Measurements from ENCODE around the gene APOL3. TPM values are rescaled to one million over a fixed set of nuclear protein-coding genes. Genes with fewer than 3 reads are reported as not detected.

The APOL3 gene
- polyA plus RNA-seq, 1 donor from 2014 or later = not detected

DNA sequence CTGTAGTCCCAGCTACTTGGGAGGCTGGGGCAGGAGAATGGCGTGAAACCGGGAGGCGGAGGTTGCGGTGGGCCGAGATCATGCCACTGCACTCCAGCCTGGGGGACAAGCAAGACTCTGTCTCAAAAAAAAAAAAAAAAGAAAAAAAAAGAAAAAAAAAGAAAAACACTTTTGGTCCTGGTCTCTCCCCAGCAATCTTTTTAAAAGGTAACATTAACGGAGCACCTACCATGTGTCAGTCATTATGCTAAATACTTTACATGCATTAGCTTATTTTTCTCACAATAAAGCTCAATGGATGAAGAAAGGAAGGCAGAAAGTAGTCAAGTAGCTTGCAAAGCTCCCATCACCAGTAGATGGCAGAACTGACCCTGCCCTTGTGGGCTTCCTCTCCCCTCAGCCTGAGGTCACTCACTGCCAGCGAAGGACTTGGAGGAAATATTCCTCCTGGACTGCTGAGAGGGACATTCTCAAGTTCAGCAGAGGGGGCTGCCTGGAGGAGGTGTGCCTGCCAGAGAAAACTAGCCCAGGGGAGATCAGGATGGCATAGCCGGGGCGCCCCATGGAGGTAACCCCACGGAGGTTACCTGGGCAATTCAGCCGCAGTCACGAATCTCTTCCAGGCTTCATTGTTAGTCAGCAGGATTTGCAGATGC lies 15.5 kb downstream of the APOL3 start:
- H2AFZ ChIP-seq (ENCODE audit: low read depth, low read length) = no peak overlapping the region

DNA sequence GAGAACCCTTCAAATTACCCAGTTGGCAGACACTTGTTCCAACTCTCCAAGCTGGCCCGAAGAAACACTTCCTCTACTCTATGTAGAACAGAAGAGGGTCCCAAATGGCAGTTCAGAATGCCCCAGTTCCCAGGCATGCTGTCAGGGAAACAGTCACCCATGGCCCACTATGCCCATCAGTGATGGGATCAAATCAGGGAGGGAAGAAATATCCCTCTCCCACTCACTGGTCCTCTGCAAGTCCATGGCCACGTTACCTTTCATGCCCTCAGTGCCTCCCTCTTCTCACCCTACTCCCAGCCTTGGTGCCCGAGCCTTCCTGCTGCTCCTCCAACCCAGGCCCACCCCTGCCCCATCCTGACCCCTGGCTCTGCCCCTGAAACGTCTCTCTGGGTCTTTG lies 16.6 kb downstream of the APOL3 start:
- Histone ChIP-seq H3K79me2 (replicated peaks; ENCODE audit: insufficient read depth, low read length) (no peaks in the 10 kb centered on the region), H3K27ac (ENCODE audit: low read length) (no peak overlapping the region), H3K9ac (ENCODE audit: low read length) (no peak overlapping the region), H3K27me3 (ENCODE audit: insufficient read depth, low read depth, low read length) (no peaks in the 10 kb centered on the region), H3K9me2 (ENCODE audit: insufficient read depth, low read length) (no peaks in the 10 kb centered on the region), H3F3A (ENCODE audit: insufficient read depth, low read length, poor library complexity, severe bottlenecking) (no peaks in the 10 kb centered on the region), H3K9me3 (ENCODE audit: low read length) (no peaks in the 10 kb centered on the region), H3K36me3 (ENCODE audit: insufficient read depth, low read length) (no peaks in the 10 kb centered on the region), H4K20me1 (ENCODE audit: insufficient read depth) (no peaks in the 10 kb centered on the region), H3K4me2 (ENCODE audit: low read length) (no peak overlapping the region), H3K4me3 (ENCODE audit: low read length) (no peak overlapping the region), H2AFZ (ENCODE audit: low read depth, low read length) (no peak overlapping the region)
- TF ChIP-seq, protein P1, sequence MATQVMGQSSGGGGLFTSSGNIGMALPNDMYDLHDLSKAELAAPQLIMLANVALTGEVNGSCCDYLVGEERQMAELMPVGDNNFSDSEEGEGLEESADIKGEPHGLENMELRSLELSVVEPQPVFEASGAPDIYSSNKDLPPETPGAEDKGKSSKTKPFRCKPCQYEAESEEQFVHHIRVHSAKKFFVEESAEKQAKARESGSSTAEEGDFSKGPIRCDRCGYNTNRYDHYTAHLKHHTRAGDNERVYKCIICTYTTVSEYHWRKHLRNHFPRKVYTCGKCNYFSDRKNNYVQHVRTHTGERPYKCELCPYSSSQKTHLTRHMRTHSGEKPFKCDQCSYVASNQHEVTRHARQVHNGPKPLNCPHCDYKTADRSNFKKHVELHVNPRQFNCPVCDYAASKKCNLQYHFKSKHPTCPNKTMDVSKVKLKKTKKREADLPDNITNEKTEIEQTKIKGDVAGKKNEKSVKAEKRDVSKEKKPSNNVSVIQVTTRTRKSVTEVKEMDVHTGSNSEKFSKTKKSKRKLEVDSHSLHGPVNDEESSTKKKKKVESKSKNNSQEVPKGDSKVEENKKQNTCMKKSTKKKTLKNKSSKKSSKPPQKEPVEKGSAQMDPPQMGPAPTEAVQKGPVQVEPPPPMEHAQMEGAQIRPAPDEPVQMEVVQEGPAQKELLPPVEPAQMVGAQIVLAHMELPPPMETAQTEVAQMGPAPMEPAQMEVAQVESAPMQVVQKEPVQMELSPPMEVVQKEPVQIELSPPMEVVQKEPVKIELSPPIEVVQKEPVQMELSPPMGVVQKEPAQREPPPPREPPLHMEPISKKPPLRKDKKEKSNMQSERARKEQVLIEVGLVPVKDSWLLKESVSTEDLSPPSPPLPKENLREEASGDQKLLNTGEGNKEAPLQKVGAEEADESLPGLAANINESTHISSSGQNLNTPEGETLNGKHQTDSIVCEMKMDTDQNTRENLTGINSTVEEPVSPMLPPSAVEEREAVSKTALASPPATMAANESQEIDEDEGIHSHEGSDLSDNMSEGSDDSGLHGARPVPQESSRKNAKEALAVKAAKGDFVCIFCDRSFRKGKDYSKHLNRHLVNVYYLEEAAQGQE (IDR thresholded peaks at IDR 0.05; ENCODE audit: borderline replicate concordance) = no peak
- TF ChIP-seq TAF1 (IDR thresholded peaks at IDR 0.05; ENCODE audit: low read depth) (no peak), POLR2AphosphoS5 (IDR thresholded peaks at IDR 0.05) (no peak), EZH2 (IDR thresholded peaks at IDR 0.05; ENCODE audit: borderline replicate concordance, insufficient read depth, low read length, poor library complexity, severe bottlenecking) (no peak), RAD21 (conservative IDR thresholded peaks at IDR 0.05) (no peak), MXI1 (conservative IDR thresholded peaks at IDR 0.05; ENCODE audit: poor library complexity, severe bottlenecking) (no peak), EP300 (conservative IDR thresholded peaks at IDR 0.05; ENCODE audit: poor library complexity, severe bottlenecking) (no peak), SMC3 (conservative IDR thresholded peaks at IDR 0.05; ENCODE audit: poor library complexity) (no peak)
- TF ChIP-seq, protein P2, sequence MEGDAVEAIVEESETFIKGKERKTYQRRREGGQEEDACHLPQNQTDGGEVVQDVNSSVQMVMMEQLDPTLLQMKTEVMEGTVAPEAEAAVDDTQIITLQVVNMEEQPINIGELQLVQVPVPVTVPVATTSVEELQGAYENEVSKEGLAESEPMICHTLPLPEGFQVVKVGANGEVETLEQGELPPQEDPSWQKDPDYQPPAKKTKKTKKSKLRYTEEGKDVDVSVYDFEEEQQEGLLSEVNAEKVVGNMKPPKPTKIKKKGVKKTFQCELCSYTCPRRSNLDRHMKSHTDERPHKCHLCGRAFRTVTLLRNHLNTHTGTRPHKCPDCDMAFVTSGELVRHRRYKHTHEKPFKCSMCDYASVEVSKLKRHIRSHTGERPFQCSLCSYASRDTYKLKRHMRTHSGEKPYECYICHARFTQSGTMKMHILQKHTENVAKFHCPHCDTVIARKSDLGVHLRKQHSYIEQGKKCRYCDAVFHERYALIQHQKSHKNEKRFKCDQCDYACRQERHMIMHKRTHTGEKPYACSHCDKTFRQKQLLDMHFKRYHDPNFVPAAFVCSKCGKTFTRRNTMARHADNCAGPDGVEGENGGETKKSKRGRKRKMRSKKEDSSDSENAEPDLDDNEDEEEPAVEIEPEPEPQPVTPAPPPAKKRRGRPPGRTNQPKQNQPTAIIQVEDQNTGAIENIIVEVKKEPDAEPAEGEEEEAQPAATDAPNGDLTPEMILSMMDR (IDR thresholded peaks at IDR 0.05; ENCODE audit: poor library complexity, severe bottlenecking) = no peak

More for the DNA sequence above, 15.5 kb downstream of the APOL3 start:
- H3K4me3 ChIP-seq (ENCODE audit: low read length) = no peak overlapping the region
- no peaks in the 10 kb centered on the region for H3K9me3 ChIP-seq (ENCODE audit: low read length)
- no peaks in the 10 kb centered on the region for H4K20me1 ChIP-seq (ENCODE audit: insufficient read depth)
- no peak overlapping the region for H3K27ac ChIP-seq (ENCODE audit: low read length)
- TF ChIP-seq EZH2 (IDR thresholded peaks at IDR 0.05; ENCODE audit: borderline replicate concordance, insufficient read depth, low read length, poor library complexity, severe bottlenecking) (no peak), RAD21 (conservative IDR thresholded peaks at IDR 0.05) (peak; percentile 71), MXI1 (conservative IDR thresholded peaks at IDR 0.05; ENCODE audit: poor library complexity, severe bottlenecking) (no peak), TAF1 (IDR thresholded peaks at IDR 0.05; ENCODE audit: low read depth) (no peak), POLR2AphosphoS5 (IDR thresholded peaks at IDR 0.05) (no peak), SMC3 (conservative IDR thresholded peaks at IDR 0.05; ENCODE audit: poor library complexity) (peak; percentile 72), EP300 (conservative IDR thresholded peaks at IDR 0.05; ENCODE audit: poor library complexity, severe bottlenecking) (no peak)
- TF ChIP-seq, protein P1 (IDR thresholded peaks at IDR 0.05; ENCODE audit: borderline replicate concordance) = no peak
- TF ChIP-seq, protein P2 (IDR thresholded peaks at IDR 0.05; ENCODE audit: poor library complexity, severe bottlenecking) = peak; percentile 72
- no peaks in the 10 kb centered on the region for H3K9me2 ChIP-seq (ENCODE audit: insufficient read depth, low read length)
- no peaks in the 10 kb centered on the region for H3F3A ChIP-seq (ENCODE audit: insufficient read depth, low read length, poor library complexity, severe bottlenecking)
- no peaks in the 10 kb centered on the region for H3K36me3 ChIP-seq (ENCODE audit: insufficient read depth, low read length)
- H3K79me2 ChIP-seq (replicated peaks; ENCODE audit: insufficient read depth, low read length) = no peaks in the 10 kb centered on the region
- no peaks in the 10 kb centered on the region for H3K27me3 ChIP-seq (ENCODE audit: insufficient read depth, low read depth, low read length)
- H3K4me2 ChIP-seq (ENCODE audit: low read length) = no peak overlapping the region
- H3K9ac ChIP-seq (ENCODE audit: low read length) = no peak overlapping the region
